SK-N-SH (cell line): ENCODE results near the gene VEGFD. TPM values are rescaled to one million over a fixed set of nuclear protein-coding genes. Genes with fewer than 3 reads are reported as not detected.

Experiments used
- CTCF ChIA-PET: fragments of 300-600, 350-600 bp; formaldehyde crosslinking; extraction: SDS; loops from one replicate; lab custom pipeline; 2021; lab: Yijun Ruan, JAX
- POLR2A ChIA-PET: fragments of 350-600 bp; sonication (Branson Sonifier 250); formaldehyde crosslinking; extraction: SDS; loops from one replicate; lab custom pipeline; 2020; ENCODE audit warnings: antibody characterized with exemption, inconsistent platforms; lab: Yijun Ruan, JAX
- DNase-seq: peaks from one replicate; pipeline ENCODE4 v3.0.0; 2012
- H2AFZ ChIP-seq: fragments of 200-600 bp; sonication (generic); 2 replicates; pipeline ENCODE4 v1.8.1; 2016; ENCODE audit warnings: antibody characterized with exemption, mild to moderate bottlenecking, low read depth
- H3F3A ChIP-seq: fragments of 200-600 bp; sonication (generic); replicated peaks from 2 replicates; pipeline ENCODE3; 2016; ENCODE audit warnings: antibody characterized with exemption, mild to moderate bottlenecking; ENCODE audit not compliant: insufficient read depth
- H3K27ac ChIP-seq, 2 experiments: fragments of 200-500 bp in 1 of 2; fragments of 200-600 bp in 1 of 2; sonication (Bioruptor generic) in 1 of 2; sonication (generic), shearing (Covaris generic) in 1 of 2; 2 replicates each; pipeline versions ENCODE4 v1.5.1 to v1.6.1; 2014 to 2016; ENCODE audit warnings: low read depth in 2 of 2, inconsistent platforms in 1 of 2, low read length in 1 of 2, mild to moderate bottlenecking in 1 of 2, mixed read lengths in 1 of 2
- H3K27me3 ChIP-seq: fragments of 200-600 bp; sonication (generic), shearing (Covaris generic); 2 replicates; pipeline ENCODE4 v1.6.1; 2016; ENCODE audit warnings: mixed run types; ENCODE audit not compliant: insufficient read depth
- H3K36me3 ChIP-seq, 2 experiments: fragments of 200-500 bp in 1 of 2; fragments of 200-600 bp in 1 of 2; sonication (Bioruptor generic) in 1 of 2; sonication (generic) in 1 of 2; replicated peaks in 1 of 2; 2 replicates each; pipeline versions ENCODE3 to v1.5.1; 2014 to 2016; ENCODE audit warnings: low read length in 1 of 2, mild to moderate bottlenecking in 1 of 2; ENCODE audit not compliant: insufficient read depth in 2 of 2, control insufficient read depth in 1 of 2
- H3K4me1 ChIP-seq, 2 experiments: fragments of 200-500 bp in 1 of 2; fragments of 200-600 bp in 1 of 2; sonication (Bioruptor generic) in 1 of 2; sonication (generic), shearing (Covaris generic) in 1 of 2; 2 replicates each; pipeline versions ENCODE4 v1.5.1 to v1.6.1; 2014 to 2016; ENCODE audit warnings: low read depth in 1 of 2, low read length in 1 of 2, mixed run types in 1 of 2; ENCODE audit not compliant: insufficient read depth in 2 of 2, control insufficient read depth in 1 of 2
- H3K4me2 ChIP-seq: fragments of 200-600 bp; sonication (generic), shearing (Covaris generic); 2 replicates; pipeline ENCODE4 v1.6.1; 2017; ENCODE audit warnings: mixed run types
- H3K4me3 ChIP-seq, 2 experiments: fragments of 200-500 bp in 1 of 2; fragments of 200-600 bp in 1 of 2; sonication (Bioruptor generic) in 1 of 2; sonication (generic), shearing (Covaris generic) in 1 of 2; 2 replicates each; pipeline versions ENCODE4 v1.5.1 to v1.8.1; 2014 to 2016; ENCODE audit warnings: low read depth in 2 of 2, inconsistent platforms in 1 of 2, low read length in 1 of 2, mild to moderate bottlenecking in 1 of 2, mixed read lengths in 1 of 2, moderate library complexity in 1 of 2
- H3K79me2 ChIP-seq: fragments of 200-600 bp; sonication (generic); 2 replicates; pipeline ENCODE4 v1.8.1; 2017; ENCODE audit warnings: mild to moderate bottlenecking; ENCODE audit not compliant: insufficient read depth
- H3K9ac ChIP-seq: fragments of 200-600 bp; sonication (generic); 2 replicates; pipeline ENCODE4 v1.6.1; 2017; ENCODE audit warnings: mixed run types
- H3K9me2 ChIP-seq: fragments of 200-600 bp; sonication (generic); 2 replicates; pipeline ENCODE4 v1.6.1; 2017; ENCODE audit warnings: mixed run types
- H3K9me3 ChIP-seq: fragments of 200-600 bp; sonication (generic); 2 replicates; pipeline ENCODE4 v1.6.1; 2017; ENCODE audit warnings: mixed run types, mild to moderate bottlenecking, moderate library complexity
- H4K20me1 ChIP-seq: fragments of 200-600 bp; sonication (generic); 2 replicates; pipeline ENCODE4 v1.6.1; 2017; ENCODE audit warnings: mild to moderate bottlenecking, mixed run types; ENCODE audit not compliant: insufficient read depth
- CTCF ChIP-seq: fragments of 200-600 bp; sonication (generic); IDR thresholded peaks from 2 replicates; pipeline ENCODE4 v1.6.1; 2017; ENCODE audit warnings: antibody characterized with exemption, mild to moderate bottlenecking, moderate library complexity
- ELF1 ChIP-seq: IDR thresholded peaks from 2 replicates; pipeline ENCODE4 v1.4.0; 2012
- EP300 ChIP-seq, 2 experiments: IDR thresholded peaks; 2 replicates each; pipeline versions ENCODE4 v1.4.0 to v1.6.1; 2012; ENCODE audit warnings: borderline replicate concordance in 1 of 2, low read depth in 1 of 2, low read length in 1 of 2
- EZH2phosphoT487 ChIP-seq: fragments of 200-600 bp; sonication (generic); IDR thresholded peaks from 2 replicates; pipeline ENCODE4 v1.6.1; 2017; ENCODE audit warnings: low read depth, mixed run types, mild to moderate bottlenecking, antibody characterized with exemption, moderate library complexity, borderline replicate concordance
- FOSL2 ChIP-seq: IDR thresholded peaks from 2 replicates; pipeline ENCODE4 v1.4.0; 2012; ENCODE audit warnings: low read depth, mild to moderate bottlenecking, moderate library complexity, borderline replicate concordance
- PBX3 ChIP-seq: IDR thresholded peaks from 2 replicates; pipeline ENCODE4; 2012
- REST ChIP-seq: IDR thresholded peaks from 2 replicates; pipeline ENCODE4 v1.6.1; 2012; ENCODE audit warnings: mild to moderate bottlenecking, low read depth, low read length, moderate library complexity
- RXRA ChIP-seq: IDR thresholded peaks from 2 replicates; pipeline ENCODE4 v1.4.0; 2012; ENCODE audit warnings: low read depth, mild to moderate bottlenecking, borderline replicate concordance
- USF2 ChIP-seq: fragments of 150-350 bp; IDR thresholded peaks from 2 replicates; pipeline ENCODE4 v1.6.1; 2017; ENCODE audit warnings: antibody characterized with exemption, low read length, low read depth, borderline replicate concordance
- WGBS: methylation state at CpG from one replicate; pipeline ENCODE4 v1.1.6; 2017; ENCODE audit warnings: low lambda C conversion rate; 5-methylcytosine and 5-hydroxymethylcytosine counted together
- polyA plus RNA-seq, 3 experiments: library from polyadenylated mRNA; depleted of rRNA; stranded (reverse); fragments of >200 nt; gene quantifications; 2 replicates each; pipeline ENCODE4 v1.2.3, GENCODE V29; 2012

Gene VEGFD
- polyA plus RNA-seq, 1 of the 3 experiments (the other 2 are of a cell fraction): 5.3 TPM

GRCh38 chrX:15298780-15299179 is 85.4 kb downstream of the VEGFD start:
- Histone ChIP-seq H3K4me1 (no peaks in the 10 kb centered on the region; a peak in 1 of 4 replicates), H3K9me2 (no peaks in the 10 kb centered on the region), H3F3A (no peaks in the 10 kb centered on the region), H3K79me2 (no peaks in the 10 kb centered on the region), H3K36me3 (no peaks in the 10 kb centered on the region), H3K9ac (no peak overlapping the region), H3K27ac (no peak overlapping the region), H3K27me3 (no peaks in the 10 kb centered on the region), H2AFZ (no peak overlapping the region), H3K4me3 (no peak overlapping the region), H3K4me2 (no peak overlapping the region), H3K9me3 (no peaks in the 10 kb centered on the region), H4K20me1 (no peaks in the 10 kb centered on the region)
- DNase-seq: no peak
- TF ChIP-seq FOSL2 (no peak), USF2 (no peak), PBX3 (no peak), EZH2phosphoT487 (no peak), ELF1 (no peak), EP300 (IDR thresholded peaks at IDR 0.05; ENCODE audit: borderline replicate concordance in 1 of 2, low read depth in 1 of 2, low read length in 1 of 2) (no peak), RXRA (no peak), CTCF (no peak), REST (no peak)
- WGBS: 34% methylated on average over 3 of the region's 3 CpGs
- POLR2A ChIA-PET: no interaction called here
- CTCF ChIA-PET: interaction anchor here (1.1 to 3.5 kb wide), 8 partner anchors 12 to 403 kb away, joined by 3 to 17 read pairs (median 4); no protein-coding TSS in a partner anchor
